ENCODE data around the gene ARPC4. TPM values are rescaled to one million over a fixed set of nuclear protein-coding genes. Genes with fewer than 3 reads are reported as not detected.

Gene ARPC4
- total and polyA plus RNA-seq, 2 of the 13 experiments (the other 11 are each of a cell fraction or from before 2014, with no cell fraction given) = 30.1 to 83.6 TPM

GRCh38 chr3:9783954-9784353 lies 8.9 kb upstream of the ARPC4 start:
- no peak for DNase-seq (ENCODE audit: low spot score)
- POLR2A ChIA-PET = interaction anchor here (1.4 kb wide), 1 partner anchor 9 kb away, joined by 4 read pairs; the partner anchor contains the start of genes ARPC4 and TADA3
- H3K4me3 ChIP-seq (replicated peaks in 1 of 3; ENCODE audit: insufficient read depth in 1 of 3, low read depth in 2 of 3, low read length in 3 of 3) = no peak overlapping the region
- H4K20me1 ChIP-seq (ENCODE audit: insufficient read depth, low read length) = no peaks in the 10 kb centered on the region
- H3K79me2 ChIP-seq (ENCODE audit: insufficient read depth, low read length) = no peaks in the 10 kb centered on the region
- H3K27me3 ChIP-seq (ENCODE audit: control insufficient read depth in 1 of 2, insufficient read depth in 2 of 2, low read length in 2 of 2) = no peaks in the 10 kb centered on the region
- no TSS peak for BruUV-seq (replicated peaks)
- H3K9me3 ChIP-seq (ENCODE audit: low read length) = no peaks in the 10 kb centered on the region
- H3K9ac ChIP-seq (ENCODE audit: insufficient read depth, low read depth, low read length) = no peak overlapping the region
- H3K36me3 ChIP-seq (replicated peaks in 1 of 2; ENCODE audit: control insufficient read depth in 1 of 2, insufficient read depth in 2 of 2, low read length in 2 of 2) = peaks cover 22 to 54% of the 10 kb centered on the region in 2 experiments
- intact Hi-C loops (cut with micrococcal nuclease; ENCODE audit: unreplicated experiment) (no loop called here), in situ Hi-C loops (cut with HindIII; ENCODE audit: extremely low pct_ligation_motif_present, low pct_unique_long_range_greater_than_20kb) (no loop called here)
- 92% methylated on average over 5 of the region's 14 CpGs for WGBS (ENCODE audit: low lambda C conversion rate)
- H3K27ac ChIP-seq (ENCODE audit: extremely low read length, insufficient read depth, low read length) = no peak overlapping the region
- no peak for ATAC-seq
- no peak overlapping the region for H2AFZ ChIP-seq (ENCODE audit: low read length)
- peaks cover 16% of the 10 kb centered on the region for H3K4me1 ChIP-seq (ENCODE audit: insufficient read depth, low read length)
- CTCF ChIA-PET (ENCODE audit: low intra/inter-chr PET ratio, low total read pairs) = no interaction called here
- H3K4me2 ChIP-seq (ENCODE audit: low read depth, low read length) = no peak overlapping the region
- no peak for TF ChIP-seq ZNF292 (CRISPR knock-in tag; IDR thresholded peaks at IDR 0.05; ENCODE audit: borderline replicate concordance, low read depth)
- TF ChIP-seq POGK (CRISPR knock-in tag; conservative IDR thresholded peaks at IDR 0.05) = no peak
- no peak for TF ChIP-seq FOXP1 (IDR thresholded peaks at IDR 0.05)
- no peak for TF ChIP-seq FOXP1 (CRISPR knock-in tag; IDR thresholded peaks at IDR 0.05)
- TF ChIP-seq ZNF720 (CRISPR knock-in tag; IDR thresholded peaks at IDR 0.05) = no peak
- TF ChIP-seq AGO2 (optimal IDR thresholded peaks at IDR 0.05; ENCODE audit: low read depth, low read length) = peak; percentile 49
- no peak for TF ChIP-seq DMTF1 (CRISPR knock-in tag; IDR thresholded peaks at IDR 0.05)
- TF ChIP-seq RNF219 (CRISPR knock-in tag; IDR thresholded peaks at IDR 0.05) = no peak
- TF ChIP-seq CERS6 (CRISPR knock-in tag; IDR thresholded peaks at IDR 0.05) = no peak
- no peak for FAIRE-seq

All from HepG2 (cell line).